ENCODE results near the gene TRAPPC8.
"Not testable (repeated sequence)": the region's sequence is repeated elsewhere in the genome, so short reads cannot be mapped to it uniquely, and the experiment has no call there.

Gene TRAPPC8

DNA sequence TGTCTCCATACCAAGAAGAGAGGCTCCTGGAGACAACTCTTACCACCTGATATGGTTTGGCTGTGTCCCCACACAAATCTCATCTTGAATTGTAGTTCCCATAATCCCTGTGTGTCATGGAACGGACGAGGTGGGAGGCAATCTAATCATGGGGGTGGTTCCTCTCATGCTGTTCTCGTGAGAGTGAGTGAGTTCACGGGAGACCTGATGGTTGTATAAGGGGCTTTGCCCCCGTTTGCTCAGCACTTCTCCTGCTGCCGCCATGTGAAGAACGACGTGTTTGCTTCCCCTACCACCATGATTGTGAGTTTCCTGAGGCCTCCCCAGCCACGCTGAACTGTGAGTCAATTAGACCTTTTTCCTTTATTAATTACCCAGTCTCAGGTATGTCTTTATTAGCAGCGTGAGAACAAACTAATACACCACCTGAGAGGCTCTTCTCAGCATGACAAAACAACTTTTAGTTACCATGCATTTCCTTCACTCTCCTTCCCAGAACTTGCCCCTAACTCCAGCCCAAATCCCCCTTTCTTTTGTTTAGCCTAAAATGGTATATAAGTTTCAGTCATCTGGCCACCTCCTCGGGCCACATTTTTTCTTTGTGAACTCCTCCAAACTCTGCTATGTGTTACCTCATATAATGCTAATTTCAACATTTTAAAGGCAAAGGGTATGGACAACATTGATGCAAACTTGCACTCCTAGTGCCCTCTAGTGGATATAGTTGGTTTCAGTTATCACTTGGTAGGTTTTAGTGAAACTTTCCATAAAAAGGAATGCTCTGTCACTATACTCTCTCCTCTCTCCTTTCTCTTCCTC is 123.6 kb downstream of the TRAPPC8 start:
- TF ChIP-seq CTCF (IDR thresholded peaks at IDR 0.05), result peak; percentile 79
- Mint-ChIP-seq H3K27me3 (ENCODE audit: low read depth, poor library complexity) (no peaks in the 10 kb centered on the region), H3K4me3 (no peak overlapping the region), H3K4me1 (peaks cover 5% of the 10 kb centered on the region), H3K27ac (no peak overlapping the region), H3K36me3 (ENCODE audit: low read depth) (no peaks in the 10 kb centered on the region), H3K9me3 (no peaks in the 10 kb centered on the region)
- peak; percentile 16 for DNase-seq

DNA sequence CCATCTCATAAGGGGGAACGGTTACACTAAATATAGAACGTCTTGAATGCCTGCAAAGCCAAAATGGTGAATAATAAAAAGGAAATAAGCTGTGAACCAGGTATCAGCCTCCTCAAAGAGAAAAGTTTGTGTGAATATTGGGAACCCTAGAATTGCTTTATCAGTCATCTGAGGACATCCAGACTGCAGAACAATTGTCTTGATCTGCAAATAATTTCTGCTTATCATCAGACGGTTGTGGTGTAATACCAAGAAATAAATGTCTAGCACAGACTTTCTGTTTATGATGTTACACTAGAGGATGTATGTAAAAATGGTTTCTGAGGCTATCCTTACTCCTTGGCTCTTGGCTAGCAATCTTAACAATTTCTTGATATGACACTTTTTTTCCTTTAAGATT is 128.8 kb downstream of the TRAPPC8 start:
- no peaks in the 10 kb centered on the region for H3K36me3 Mint-ChIP-seq (ENCODE audit: low read depth)
- no peak for TF ChIP-seq CTCF (IDR thresholded peaks at IDR 0.05)
- no peak overlapping the region for H3K27ac Mint-ChIP-seq
- DNase-seq, result no peak
- peaks cover 12% of the 10 kb centered on the region for H3K4me1 Mint-ChIP-seq
- no peaks in the 10 kb centered on the region for H3K9me3 Mint-ChIP-seq
- no peaks in the 10 kb centered on the region for H3K27me3 Mint-ChIP-seq (ENCODE audit: low read depth, poor library complexity)
- H3K4me3 Mint-ChIP-seq, result no peak overlapping the region

GRCh38 chr18:31810336-31811130 is 132.4 kb downstream of the TRAPPC8 start:
- H3K36me3 Mint-ChIP-seq (ENCODE audit: low read depth); H3K9me3 Mint-ChIP-seq; H3K27ac Mint-ChIP-seq; H3K27me3 Mint-ChIP-seq (ENCODE audit: low read depth, poor library complexity); DNase-seq; H3K4me3 Mint-ChIP-seq: not testable (repeated sequence)
- peaks cover 12% of the 10 kb centered on the region for H3K4me1 Mint-ChIP-seq

DNA sequence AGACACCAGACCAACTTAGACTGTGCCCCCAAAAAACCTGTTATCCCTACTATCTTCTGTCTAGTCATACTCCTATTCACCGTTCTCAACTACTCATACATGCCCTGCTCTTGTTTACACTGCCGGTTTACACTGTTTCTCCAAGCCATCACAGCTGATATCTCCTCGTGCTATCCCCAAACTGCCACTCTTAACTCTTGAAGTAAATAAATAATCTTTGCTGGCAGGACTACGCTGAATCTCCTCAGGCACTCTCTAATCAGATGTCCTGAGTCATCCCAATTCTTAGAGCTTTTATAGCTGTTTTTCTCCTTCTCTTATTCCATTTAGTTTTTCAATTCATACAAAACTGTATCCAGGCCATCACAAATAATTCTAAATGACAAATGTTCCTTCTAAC is 133.9 kb downstream of the TRAPPC8 start:
- H3K4me3 Mint-ChIP-seq; H3K27me3 Mint-ChIP-seq (ENCODE audit: low read depth, poor library complexity); H3K9me3 Mint-ChIP-seq; DNase-seq; H3K36me3 Mint-ChIP-seq (ENCODE audit: low read depth); H3K27ac Mint-ChIP-seq: not testable (repeated sequence)
- peaks cover 12% of the 10 kb centered on the region for H3K4me1 Mint-ChIP-seq

DNA sequence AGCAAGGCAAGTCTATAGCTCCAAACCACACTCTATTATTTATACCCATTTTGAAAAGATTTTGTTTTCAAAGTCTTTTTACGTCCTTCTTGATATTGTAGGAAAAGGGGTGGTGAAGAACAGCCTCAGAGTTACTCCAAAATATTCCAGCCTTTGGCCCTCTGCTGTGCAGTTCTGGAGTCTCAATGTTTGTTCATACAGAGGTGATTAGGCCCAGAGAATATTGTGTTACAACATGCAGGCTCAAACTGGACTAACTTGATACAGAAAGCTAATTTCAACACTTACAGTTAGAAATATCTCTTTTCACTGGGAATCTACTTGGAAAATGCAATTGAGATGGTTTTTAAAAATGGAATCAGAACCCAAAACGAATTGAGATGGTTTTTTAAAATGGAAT is 141.8 kb downstream of the TRAPPC8 start:
- no peak for TF ChIP-seq CTCF (IDR thresholded peaks at IDR 0.05)
- Mint-ChIP-seq H3K27ac (no peak overlapping the region), H3K36me3 (ENCODE audit: low read depth) (no peaks in the 10 kb centered on the region), H3K4me1 (no peaks in the 10 kb centered on the region), H3K27me3 (ENCODE audit: low read depth, poor library complexity) (peaks cover 7% of the 10 kb centered on the region), H3K9me3 (no peaks in the 10 kb centered on the region), H3K4me3 (no peak overlapping the region)
- no peak for DNase-seq

GRCh38 chr18:31799257-31799656 is 143.7 kb downstream of the TRAPPC8 start:
- H3K36me3 Mint-ChIP-seq (ENCODE audit: low read depth); H3K4me3 Mint-ChIP-seq; H3K27me3 Mint-ChIP-seq (ENCODE audit: low read depth, poor library complexity); DNase-seq; H3K4me1 Mint-ChIP-seq; H3K27ac Mint-ChIP-seq; H3K9me3 Mint-ChIP-seq: not testable (repeated sequence)

- Mint-ChIP-seq H3K27me3 (ENCODE audit: low read depth, poor library complexity) (peaks cover 7% of the 10 kb centered on the region), H3K9me3 (peaks cover 8% of the 10 kb centered on the region), H3K4me3 (no peak overlapping the region), H3K4me1 (no peaks in the 10 kb centered on the region), H3K36me3 (ENCODE audit: low read depth) (no peaks in the 10 kb centered on the region), H3K27ac (no peak overlapping the region)
- no peak for DNase-seq
- TF ChIP-seq CTCF (IDR thresholded peaks at IDR 0.05), result no peak
Observed at GRCh38 chr18:31798399-31798798, 144.5 kb downstream of the TRAPPC8 start.
